ENCODE data around the gene GNG8.

Gene GNG8

DNA sequence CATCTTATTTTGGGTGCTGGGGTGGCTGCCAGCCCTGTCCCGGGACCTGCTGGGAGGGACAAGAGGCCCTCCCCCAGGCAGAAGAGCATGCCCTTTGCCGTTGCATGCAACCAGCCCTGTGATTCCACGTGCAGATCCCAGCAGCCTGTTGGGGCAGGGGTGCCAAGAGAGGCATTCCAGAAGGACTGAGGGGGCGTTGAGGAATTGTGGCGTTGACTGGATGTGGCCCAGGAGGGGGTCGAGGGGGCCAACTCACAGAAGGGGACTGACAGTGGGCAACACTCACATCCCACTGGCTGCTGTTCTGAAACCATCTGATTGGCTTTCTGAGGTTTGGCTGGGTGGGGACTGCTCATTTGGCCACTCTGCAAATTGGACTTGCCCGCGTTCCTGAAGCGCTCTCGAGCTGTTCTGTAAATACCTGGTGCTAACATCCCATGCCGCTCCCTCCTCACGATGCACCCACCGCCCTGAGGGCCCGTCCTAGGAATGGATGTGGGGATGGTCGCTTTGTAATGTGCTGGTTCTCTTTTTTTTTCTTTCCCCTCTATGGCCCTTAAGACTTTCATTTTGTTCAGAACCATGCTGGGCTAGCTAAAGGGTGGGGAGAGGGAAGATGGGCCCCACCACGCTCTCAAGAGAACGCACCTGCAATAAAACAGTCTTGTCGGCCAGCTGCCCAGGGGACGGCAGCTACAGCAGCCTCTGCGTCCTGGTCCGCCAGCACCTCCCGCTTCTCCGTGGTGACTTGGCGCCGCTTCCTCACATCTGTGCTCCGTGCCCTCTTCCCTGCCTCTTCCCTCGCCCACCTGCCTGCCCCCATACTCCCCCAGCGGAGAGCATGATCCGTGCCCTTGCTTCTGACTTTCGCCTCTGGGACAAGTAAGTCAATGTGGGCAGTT lies 26.2 kb downstream of the GNG8 start:
- no peak for TF ChIP-seq JUND (IDR thresholded peaks at IDR 0.05; ENCODE audit: low read depth)
- in situ Hi-C loops (cut with HindIII; ENCODE audit: low pct_unique_long_range_greater_than_20kb, low sequenced_read_pairs) = no loop called here
- DNase-seq (ENCODE audit: low read depth in 1 of 2, low spot score in 1 of 2) = no peak

DNA sequence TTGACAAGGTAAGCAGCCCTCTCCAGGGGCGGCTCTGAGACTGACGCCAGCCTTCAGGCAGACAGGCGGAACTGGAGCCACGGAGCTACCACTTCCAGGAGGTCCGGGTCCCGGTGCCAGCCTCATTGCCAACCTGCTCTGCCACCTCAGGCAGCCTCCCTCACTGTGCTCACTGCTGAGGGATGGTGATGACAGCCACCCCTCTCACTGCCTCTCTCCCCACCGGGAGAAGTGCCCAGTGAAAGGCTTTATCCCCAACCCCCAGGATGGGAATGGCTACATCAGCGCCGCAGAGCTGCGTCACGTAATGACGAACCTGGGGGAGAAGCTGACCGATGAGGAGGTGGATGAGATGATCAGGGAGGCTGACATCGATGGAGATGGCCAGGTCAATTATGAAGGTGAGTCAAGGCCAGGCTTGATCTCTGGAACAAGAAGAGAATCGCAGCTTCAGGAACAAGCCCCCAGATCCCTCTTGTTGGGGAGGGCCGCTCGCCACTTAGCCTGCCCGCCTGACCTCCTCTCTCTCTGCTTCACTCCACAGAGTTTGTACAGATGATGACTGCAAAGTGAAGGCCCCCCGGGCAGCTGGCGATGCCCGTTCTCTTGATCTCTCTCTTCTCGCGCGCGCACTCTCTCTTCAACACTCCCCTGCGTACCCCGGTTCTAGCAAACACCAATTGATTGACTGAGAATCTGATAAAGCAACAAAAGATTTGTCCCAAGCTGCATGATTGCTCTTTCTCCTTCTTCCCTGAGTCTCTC lies 27.2 kb downstream of the GNG8 start:
- in situ Hi-C loops (cut with HindIII; ENCODE audit: low pct_unique_long_range_greater_than_20kb, low sequenced_read_pairs) = no loop called here
- TF ChIP-seq JUND (IDR thresholded peaks at IDR 0.05; ENCODE audit: low read depth) = no peak

DNA sequence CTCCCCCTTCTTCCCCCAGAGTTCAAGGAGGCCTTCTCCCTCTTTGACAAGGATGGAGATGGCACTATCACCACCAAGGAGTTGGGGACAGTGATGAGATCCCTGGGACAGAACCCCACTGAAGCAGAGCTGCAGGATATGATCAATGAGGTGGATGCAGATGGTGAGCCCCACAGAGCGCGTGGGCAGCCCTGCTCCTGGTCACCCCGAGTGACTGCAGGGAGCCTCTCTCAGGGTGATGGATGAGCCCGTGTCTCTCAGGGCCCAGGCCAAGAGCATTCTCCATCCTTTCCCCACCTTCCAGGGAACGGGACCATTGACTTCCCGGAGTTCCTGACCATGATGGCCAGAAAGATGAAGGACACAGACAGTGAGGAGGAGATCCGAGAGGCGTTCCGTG lies 27.8 kb downstream of the GNG8 start:
- no peak for TF ChIP-seq JUND (IDR thresholded peaks at IDR 0.05; ENCODE audit: low read depth)
- no peak for DNase-seq (ENCODE audit: low read depth in 1 of 2, low spot score in 1 of 2)

More for the DNA sequence above, 27.2 kb downstream of the GNG8 start:
- no peak for DNase-seq (ENCODE audit: low read depth in 1 of 2, low spot score in 1 of 2)

GRCh38 chr19:46607448-46607841 lies 28.6 kb downstream of the GNG8 start:
- no peak for TF ChIP-seq JUND (IDR thresholded peaks at IDR 0.05; ENCODE audit: low read depth)
- no peak for DNase-seq (ENCODE audit: low read depth in 1 of 2, low spot score in 1 of 2)
- in situ Hi-C loops (cut with HindIII; ENCODE audit: low pct_unique_long_range_greater_than_20kb, low sequenced_read_pairs) = no loop called here

More for the DNA sequence above, 27.8 kb downstream of the GNG8 start:
- in situ Hi-C loops (cut with HindIII; ENCODE audit: low pct_unique_long_range_greater_than_20kb, low sequenced_read_pairs) = no loop called here

DNA sequence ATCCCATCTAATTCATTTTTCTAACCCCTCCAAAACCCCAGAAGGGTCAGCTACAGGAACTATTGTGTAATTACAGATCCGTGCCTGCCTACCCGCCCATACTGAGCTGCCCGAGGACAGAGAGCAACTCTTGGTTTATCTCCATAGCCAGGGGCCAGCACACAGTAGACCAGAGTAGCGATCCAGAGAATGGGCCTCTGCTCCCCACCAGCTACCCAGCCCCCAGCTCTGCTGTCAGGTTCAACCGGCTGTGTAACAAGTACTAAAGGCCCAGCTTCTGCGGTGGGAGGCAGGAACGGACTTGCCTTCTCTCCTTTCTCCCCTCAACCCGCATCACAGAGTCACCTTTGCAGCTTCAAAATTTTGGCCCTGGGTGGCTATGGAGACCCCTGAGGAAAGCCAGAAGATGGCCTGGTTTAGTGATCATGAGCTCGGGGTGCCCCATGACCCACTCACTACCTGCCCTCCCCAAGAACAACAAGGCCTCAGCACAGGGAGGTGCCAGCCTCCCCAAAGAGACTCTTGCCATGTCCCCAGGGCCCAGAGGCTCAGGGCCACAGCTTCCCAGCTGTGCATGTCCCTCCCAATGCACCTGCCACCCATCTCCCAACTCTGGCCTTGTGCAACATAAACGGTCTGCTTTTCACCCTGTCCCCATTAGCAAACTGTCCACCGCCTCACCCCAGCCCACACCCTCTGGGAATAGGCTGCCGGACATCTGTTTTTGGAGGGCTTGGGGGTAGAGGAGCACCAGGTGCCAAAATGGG lies 29.1 kb downstream of the GNG8 start:
- in situ Hi-C loops (cut with HindIII; ENCODE audit: low pct_unique_long_range_greater_than_20kb, low sequenced_read_pairs) = no loop called here
- no peak for TF ChIP-seq JUND (IDR thresholded peaks at IDR 0.05; ENCODE audit: low read depth)
- DNase-seq (ENCODE audit: low read depth in 1 of 2, low spot score in 1 of 2) = no peak

- no peak for DNase-seq (ENCODE audit: low read depth in 1 of 2, low spot score in 1 of 2)
- no peak for TF ChIP-seq JUND (IDR thresholded peaks at IDR 0.05; ENCODE audit: low read depth)
- in situ Hi-C loops (cut with HindIII; ENCODE audit: low pct_unique_long_range_greater_than_20kb, low sequenced_read_pairs) = no loop called here
Observed at GRCh38 chr19:46606019-46606418, 30.0 kb downstream of the GNG8 start.

DNA sequence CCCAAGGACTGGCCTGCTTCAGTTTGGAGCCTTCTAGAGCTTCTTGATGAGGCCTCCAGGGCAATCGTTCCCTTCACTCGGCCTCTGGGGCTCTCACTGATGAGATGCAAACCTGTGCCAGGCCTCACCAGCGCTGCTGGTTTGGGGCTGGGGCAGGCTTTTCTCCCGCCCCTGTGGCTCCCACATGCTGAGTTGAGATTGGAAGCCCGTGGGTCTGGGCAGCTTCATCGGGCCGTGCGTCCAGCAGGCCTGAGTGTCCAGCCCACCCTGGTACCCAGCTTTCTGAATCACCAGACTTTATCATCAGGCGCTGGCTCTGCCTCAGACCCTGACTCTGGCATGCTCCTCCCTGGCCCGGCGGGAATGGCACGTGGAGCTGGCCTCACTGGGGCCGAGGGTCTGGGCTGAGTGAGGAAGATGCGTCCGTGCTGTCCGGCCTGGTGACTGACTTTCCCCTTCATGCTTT lies 30.6 kb downstream of the GNG8 start:
- in situ Hi-C loops (cut with HindIII; ENCODE audit: low pct_unique_long_range_greater_than_20kb, low sequenced_read_pairs) = no loop called here
- TF ChIP-seq JUND (IDR thresholded peaks at IDR 0.05; ENCODE audit: low read depth) = no peak
- DNase-seq (ENCODE audit: low read depth in 1 of 2, low spot score in 1 of 2) = no peak

DNA sequence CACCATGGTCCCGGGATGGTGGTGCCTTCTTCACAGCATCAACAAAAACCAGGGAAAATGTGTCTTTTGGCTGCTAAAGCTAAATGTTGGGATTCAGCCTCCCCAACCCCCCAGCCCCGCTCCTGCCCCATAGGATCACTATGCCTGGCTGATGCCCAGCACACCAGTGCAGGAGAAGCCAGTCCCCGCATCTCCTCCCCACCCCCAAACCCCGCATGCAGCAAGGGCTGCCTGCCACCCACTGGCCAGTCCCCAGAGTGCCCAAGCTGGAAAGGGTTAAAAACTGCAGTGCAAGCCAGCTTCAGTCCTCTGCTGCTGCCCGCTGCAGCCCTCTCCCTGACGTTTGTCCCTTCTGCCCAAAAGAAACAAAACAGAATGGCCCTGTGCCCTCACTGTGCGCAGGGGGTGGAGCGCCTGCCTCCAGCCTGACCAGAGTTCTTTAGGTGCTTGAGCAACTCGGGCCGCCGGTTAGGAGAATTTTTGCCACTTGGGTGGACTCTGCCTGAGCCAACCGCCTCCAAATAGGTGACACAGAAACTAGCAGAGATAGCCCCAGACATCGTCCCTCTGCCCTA lies 31.1 kb downstream of the GNG8 start:
- in situ Hi-C loops (cut with HindIII; ENCODE audit: low pct_unique_long_range_greater_than_20kb, low sequenced_read_pairs) = no loop called here
- no peak for DNase-seq (ENCODE audit: low read depth in 1 of 2, low spot score in 1 of 2)
- no peak for TF ChIP-seq JUND (IDR thresholded peaks at IDR 0.05; ENCODE audit: low read depth)

DNA sequence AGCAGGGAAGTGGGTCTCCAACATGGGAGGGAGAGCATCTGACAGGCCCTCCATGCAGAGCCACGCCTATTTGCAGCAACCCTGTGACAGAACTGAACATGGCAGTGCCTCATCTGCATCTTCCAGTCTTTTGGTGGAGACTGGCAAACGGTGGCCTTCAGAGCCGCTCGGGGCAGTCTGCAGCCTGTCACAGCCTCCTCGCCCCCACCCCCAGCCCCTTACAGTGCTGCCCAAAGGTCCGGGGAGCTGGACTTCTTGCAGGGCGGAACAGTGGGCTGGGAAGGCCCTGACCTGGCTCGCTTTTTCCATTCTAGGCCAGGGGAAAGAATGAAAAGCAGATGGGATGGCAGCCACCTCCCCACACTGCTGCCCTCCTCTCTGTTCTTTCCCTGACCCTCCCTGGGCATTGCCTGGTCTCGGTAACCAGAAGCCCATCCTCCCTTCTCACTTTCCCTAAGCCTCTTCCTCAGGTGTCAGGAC lies 32.2 kb downstream of the GNG8 start:
- in situ Hi-C loops (cut with HindIII; ENCODE audit: low pct_unique_long_range_greater_than_20kb, low sequenced_read_pairs) = no loop called here
- no peak for DNase-seq (ENCODE audit: low read depth in 1 of 2, low spot score in 1 of 2)
- TF ChIP-seq JUND (IDR thresholded peaks at IDR 0.05; ENCODE audit: low read depth) = no peak

DNA sequence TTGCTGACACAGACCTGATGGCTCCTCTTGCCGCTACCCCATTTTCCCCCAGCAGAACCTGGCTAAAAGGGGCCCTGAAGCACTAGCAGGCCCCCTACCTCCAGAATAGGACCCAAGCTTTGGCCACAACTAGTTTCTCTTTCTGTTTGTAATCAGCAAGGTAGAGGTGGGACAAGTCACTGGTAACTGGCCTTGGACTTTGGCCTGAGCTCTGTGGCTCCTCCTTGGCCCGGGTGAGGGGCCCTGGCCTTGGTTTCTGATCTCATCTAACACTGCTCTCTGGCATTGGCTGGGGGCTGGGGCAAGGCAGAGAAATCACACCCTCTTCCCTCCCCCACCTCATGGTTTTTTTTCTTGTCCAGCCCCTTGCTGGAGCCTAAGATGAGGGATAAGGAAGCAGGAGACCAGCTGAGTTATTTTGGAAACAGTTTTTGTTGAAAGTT lies 32.8 kb downstream of the GNG8 start:
- no peak for DNase-seq (ENCODE audit: low read depth in 1 of 2, low spot score in 1 of 2)
- in situ Hi-C loops (cut with HindIII; ENCODE audit: low pct_unique_long_range_greater_than_20kb, low sequenced_read_pairs) = no loop called here
- TF ChIP-seq JUND (IDR thresholded peaks at IDR 0.05; ENCODE audit: low read depth) = no peak

GRCh38 chr19:46602392-46603194 lies 33.4 kb downstream of the GNG8 start:
- no peak for DNase-seq (ENCODE audit: low read depth in 1 of 2, low spot score in 1 of 2)

More at GRCh38 chr19:46602392-46603194, 33.4 kb downstream of the GNG8 start:
- in situ Hi-C loops (cut with HindIII; ENCODE audit: low pct_unique_long_range_greater_than_20kb, low sequenced_read_pairs) = no loop called here
- no peak for TF ChIP-seq JUND (IDR thresholded peaks at IDR 0.05; ENCODE audit: low read depth)

Data from T47D (cell line).